ENCODE data around the gene STIP1.

Gene STIP1

DNA sequence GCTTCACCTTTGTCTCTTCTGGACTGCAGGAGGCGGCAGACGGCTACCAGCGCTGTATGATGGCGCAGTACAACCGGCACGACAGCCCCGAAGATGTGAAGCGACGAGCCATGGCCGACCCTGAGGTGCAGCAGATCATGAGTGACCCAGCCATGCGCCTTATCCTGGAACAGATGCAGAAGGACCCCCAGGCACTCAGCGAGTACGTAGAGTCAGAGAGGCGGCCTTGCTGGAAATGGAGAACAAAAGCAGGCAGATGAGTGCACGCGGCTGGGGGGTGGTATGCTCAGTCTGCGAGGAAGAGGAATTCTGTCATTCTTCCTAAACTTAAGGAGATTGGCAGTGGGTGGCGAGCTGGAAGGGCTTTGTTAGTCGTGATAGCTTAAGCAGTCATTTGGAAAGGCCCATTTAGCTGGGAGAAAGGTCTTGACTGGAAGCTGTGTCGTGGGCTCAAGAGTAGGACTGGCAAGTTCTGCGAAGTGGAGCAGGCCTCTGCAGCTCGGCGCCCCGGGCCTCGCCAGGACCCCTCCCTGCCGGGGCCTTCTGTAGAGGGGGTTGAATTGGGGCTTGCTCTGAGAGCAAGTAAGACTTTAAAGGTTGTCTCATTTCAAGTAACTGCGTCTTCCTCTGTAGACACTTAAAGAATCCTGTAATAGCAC lies 17.6 kb downstream of the STIP1 start:
- no peak for DNase-seq

DNA sequence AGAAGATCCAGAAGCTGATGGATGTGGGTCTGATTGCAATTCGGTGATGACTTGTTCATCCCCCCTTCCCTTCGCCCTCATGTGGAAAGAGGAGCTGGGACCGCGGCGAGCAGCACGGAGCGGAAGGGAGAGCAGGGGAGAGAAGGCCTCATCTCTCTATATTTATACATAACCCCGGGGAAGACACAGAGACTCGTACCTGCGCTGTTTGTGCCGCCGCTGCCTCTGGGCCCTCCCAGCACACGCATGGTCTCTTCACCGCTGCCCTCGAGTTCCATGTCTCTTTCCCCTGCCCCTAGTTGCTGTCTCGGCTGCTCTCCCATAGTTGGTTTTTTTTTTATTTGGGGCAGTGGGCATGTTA lies 18.1 kb downstream of the STIP1 start:
- DNase-seq = no peak

DNA sequence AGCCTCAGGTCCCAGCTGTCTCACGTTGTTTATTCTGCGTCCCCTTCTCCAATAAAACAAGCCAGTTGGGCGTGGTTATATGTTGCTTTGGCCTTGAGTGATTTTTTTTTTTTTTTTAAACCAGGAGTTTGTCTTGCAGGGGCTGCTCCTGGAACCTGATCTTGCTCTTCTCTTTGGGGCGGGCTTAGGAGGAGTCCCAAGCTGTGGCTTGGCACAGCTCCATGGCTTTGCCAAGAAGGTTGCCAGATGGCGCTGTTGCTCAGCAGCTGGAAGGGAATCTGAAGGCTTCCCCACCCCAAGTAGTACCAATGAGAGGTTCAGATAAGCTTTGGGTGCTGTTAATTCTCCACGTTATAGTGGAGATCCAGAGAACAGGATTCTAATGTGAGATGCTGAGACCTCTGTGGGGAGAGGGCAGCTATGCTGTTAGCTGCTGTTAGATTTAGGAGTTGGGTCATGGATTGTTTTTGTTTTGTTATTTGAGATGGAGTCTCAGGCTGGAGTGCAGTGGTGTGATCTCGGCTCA lies 18.6 kb downstream of the STIP1 start:
- DNase-seq = peak in 1 of 2 experiments; percentile 60

DNA sequence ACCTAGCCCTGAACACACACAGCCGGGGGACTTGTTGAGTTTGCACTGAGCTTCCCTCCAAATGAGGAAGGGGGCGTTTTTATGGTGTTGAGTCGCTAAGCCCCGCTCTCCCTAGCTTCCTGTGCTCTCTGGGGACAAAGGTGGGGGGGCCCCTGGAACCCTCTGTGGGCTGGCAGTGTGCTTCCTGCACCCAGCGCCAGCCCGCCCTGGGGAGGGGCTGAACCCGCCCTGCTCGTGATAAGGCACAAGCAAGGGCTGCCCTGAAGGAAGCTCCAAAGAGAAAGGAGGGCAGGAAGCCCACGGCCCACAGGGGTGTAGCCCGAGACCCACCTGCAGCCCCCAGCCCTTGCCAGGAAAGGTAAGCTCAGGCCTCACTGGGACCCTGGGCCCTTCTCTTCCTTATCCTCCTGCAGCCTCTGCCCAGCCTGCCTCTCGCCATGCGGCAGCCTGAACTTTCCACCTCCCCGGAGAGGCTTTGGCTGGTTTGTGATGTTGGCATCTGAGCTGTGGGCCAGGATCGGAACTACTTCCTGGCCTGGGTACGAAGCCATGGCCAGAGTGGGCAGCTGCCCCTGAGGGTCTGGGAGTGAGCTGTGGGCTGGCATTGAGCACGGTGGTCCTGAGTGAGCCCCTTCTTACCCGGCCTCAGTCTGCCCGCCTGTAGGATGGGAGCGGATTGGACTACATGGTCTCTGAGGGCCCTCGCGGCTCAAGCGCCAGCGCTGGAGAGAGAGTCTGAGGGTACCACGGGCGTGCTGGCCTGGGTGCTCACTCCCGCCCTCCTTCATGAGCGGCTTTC lies 20.7 kb downstream of the STIP1 start, which contains the start of gene FERMT3:
Gene FERMT3, plus strand, starts transcription at position 265 of the 799 bp plus-strand sequence. CDS start 644 bp downstream, outside the sequence.
- DNase-seq = no peak

DNA sequence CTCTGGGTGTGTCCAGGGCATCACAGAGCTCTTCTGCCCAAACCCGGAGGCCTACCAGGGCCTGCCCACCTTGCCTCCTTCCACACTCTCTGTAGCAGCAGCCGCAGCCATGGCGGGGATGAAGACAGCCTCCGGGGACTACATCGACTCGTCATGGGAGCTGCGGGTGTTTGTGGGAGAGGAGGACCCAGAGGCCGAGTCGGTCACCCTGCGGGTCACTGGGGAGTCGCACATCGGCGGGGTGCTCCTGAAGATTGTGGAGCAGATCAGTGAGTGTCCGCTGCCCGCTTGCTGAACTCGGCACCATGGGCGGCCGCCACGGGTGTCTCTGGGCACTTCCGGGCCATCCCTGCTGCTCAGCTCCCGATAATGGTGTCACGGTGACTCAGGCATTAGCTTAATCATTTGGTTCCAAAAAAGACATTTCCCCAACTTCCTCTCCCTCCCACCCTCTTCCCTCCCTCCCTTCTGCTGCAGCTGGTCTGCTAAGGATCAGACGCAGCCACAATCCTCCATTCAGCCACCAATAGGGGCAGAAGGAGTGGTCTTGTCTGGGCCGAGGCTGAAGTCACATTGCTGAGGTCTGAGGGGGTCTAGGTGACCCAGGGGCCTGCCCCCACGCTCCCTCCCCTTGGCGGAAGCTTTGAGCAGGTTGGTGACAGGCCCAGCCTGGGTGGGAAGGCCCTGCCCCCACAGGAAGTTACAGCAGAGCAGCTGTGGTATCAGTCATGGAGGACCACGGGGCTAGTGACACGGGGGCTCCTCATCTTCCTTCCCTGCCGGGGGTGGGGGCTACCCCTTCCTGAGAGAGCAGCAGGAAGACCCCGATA lies 21.5 kb downstream of the STIP1 start:
- DNase-seq = no peak

DNA sequence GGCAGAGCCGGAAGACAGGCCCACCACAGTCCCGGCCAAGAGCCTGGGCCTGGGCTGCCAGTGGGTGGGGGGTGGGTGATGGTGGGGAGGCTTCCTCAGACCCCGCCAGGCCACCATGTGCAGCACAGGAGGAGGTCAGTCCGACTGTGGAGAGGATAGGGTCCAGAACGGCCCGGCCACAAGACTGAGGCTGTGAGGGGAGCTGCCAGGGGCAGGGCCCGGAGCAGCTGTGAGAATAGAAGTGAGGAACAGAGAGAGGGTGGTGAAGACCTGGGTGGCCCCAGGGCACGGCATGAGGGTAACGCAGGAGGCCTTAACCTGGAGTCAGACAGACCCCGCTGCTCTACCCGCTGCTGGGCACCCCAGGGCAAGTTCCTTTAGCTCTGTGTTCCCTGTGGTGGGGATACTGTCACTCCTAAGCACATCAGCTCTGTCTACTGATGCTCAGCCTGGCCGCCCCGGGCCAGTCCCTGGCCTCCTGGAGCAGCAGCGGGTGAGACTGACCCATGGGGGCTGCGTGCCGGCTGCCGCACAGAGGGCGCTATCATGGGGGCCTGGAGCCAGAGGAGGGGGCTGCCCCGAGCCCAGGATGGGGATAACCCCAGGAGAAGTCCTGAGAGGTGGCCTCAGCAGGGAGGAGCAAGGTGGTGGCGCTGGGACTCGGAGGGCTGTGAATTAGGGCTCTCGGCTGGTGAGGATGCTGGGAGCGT lies 22.3 kb downstream of the STIP1 start:
- DNase-seq = no peak

DNA sequence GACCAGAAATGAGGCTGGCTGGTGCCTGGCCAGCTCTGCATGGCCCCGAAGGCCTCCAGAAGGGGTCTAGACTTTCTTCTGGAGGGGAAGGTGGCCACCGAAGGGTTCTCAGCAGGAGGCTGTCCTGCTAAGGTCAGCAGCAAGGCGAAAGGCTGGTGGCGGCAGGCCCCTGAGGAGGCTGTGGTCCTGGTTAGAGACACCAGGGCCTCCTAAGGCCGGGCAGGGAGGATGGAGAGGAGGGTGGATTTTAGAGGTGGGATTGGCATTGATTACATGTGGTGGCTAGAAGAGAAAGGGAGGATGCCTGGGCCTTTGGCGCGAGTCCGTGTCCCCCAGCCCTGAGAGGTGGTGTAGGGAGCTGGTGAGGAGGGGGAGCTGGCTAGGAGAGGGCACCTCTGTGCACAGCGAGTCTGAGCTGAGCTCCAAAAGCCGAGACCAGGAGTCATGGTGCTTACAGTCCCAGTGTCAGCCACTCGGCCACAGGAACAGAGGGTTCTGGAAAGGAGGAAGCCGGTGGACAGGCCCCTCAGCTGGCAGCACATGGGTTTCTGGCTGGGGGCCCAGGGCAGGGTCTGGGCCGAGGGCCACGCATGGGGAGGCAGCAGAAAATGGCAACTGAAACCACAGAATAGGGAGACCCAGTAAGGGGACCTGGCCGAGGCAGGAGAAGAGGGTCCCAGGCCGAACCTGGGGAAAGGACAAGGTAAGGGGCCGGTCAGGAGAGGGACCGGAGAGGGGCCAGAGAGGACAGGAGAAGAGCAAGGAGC lies 23.0 kb downstream of the STIP1 start:
- DNase-seq = no peak

DNA sequence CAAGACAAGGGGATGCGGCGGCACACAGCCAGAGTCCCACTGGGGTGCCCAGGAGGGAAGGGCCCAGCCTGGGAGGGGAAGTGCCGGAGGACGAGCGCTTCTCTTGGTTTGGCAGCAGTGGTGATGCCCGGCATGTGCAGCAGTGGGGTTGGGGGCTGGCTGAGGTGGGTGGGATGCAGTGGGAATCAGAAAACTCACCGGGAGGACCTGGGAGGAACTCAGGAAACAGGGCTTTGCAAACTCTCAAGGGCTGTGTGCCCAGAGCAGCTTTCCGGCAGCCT lies 23.5 kb downstream of the STIP1 start:
- DNase-seq = no peak

DNA sequence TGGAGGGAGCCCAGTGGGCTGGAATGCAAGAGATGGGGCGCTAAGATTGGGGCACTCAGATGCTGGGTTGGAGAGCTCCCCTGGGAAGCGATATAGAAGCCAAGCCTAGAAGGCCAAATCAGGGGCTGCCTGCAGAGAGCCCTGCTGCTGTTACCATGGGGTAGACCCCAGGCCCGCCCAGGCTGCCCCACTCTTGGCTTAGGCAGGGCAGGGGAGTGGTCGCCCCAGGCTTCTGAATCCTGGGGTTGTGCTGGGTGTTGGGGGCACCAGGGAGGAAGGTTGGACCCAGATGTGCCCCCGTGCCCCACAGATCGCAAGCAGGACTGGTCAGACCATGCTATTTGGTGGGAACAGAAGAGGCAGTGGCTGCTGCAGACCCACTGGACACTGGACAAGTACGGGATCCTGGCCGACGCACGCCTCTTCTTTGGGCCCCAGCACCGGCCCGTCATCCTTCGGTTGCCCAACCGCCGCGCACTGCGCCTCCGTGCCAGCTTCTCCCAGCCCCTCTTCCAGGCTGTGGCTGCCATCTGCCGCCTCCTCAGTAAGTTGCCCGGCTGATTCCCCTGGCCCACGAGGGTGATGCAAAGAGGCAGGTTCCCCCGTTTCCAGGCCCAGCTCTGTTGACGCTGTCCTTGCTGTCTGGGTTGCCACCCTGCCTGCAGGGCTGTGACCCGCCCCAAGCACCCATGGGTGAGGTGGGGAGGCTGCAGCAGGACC lies 24.5 kb downstream of the STIP1 start:
- no peak for DNase-seq

DNA sequence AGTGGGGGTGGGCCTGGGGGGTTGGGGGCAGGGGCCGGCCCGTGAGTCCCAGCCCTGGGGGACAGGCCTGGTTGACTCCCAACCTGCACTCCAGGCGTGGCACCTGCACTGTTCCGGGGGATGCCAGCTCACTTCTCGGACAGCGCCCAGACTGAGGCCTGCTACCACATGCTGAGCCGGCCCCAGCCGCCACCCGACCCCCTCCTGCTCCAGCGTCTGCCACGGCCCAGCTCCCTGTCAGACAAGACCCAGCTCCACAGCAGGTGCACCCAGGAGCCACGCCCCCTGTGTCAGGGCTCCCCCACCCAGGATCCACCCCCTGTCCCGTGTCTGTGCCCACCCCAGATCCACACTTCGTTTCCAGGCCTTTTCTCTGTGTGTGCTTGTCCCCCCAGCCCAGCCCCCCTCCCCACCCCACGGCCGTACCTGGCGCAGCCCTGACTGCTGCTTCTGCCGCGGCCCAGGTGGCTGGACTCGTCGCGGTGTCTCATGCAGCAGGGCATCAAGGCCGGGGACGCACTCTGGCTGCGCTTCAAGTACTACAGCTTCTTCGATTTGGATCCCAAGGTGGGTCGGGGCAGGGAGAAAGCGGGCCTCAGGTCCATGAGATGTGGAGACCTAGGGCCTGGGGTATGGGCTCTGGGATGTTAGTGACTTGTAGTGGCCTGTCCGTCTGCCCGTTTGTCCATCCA lies 25.4 kb downstream of the STIP1 start:
- DNase-seq = no peak

DNA sequence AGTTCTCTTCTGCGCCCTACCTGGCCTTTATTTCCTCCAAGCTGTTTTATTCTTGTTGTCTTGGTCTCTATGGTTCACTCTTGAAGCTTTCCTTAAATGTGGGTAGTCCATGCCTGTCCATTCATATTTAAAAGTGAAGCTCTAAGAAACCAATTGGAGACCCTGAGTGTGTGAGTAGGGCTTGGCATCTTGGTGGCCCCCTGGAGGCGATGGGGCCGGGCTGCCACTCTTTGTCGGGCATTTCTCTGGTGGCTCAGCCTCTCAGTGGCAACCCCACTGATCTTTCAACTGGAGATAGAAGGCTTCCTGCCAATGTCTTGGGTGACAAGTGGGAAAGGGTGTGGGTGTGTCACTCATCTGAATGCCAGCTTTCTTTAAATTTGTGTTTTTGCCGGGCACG lies 30.9 kb downstream of the STIP1 start:
- DNase-seq = no peak

DNA sequence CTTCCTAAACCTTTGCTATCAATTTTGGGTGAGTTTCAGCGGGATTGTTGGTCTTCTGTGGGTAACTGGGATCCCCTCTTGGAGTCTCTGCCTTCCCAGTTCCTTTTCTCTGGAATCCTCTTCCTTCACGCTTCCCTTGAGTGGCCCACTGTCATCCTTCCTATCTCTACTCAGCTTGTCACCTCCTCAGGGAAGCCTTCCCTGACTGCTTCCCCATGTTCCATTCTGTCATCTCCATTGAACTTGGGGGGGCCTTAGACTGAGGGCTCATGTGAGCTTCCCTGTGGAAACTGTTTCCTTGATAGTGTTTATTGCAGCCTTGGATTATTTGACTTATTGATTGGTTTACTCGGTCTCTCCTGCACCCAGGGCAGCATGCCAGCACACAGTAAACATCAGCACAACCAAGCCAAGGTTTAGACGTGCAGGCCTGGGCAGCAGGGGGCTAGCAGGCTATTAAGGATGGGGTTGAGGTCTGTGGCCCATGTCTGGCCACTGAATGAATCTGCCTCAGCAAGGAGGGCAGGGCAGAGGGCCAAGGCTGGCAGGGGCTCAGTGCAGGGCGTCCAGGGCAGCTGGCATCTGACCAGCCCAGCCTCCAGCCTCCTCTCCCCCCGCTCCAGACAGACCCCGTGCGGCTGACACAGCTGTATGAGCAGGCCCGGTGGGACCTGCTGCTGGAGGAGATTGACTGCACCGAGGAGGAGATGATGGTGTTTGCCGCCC lies 32.8 kb downstream of the STIP1 start:
- no peak for DNase-seq

DNA sequence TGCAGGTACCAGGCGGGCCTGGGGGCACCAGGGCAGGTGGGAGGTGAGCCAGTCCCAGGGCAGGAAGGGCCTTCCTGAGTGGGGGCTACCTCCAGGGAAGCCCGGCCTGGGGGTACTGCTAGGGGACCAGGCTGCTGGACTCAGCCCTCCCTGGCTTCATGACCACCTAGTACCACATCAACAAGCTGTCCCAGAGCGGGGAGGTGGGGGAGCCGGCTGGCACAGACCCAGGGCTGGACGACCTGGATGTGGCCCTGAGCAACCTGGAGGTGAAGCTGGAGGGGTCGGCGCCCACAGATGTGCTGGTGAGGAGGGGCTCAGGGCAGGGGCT lies 33.3 kb downstream of the STIP1 start:
- DNase-seq = no peak

DNA sequence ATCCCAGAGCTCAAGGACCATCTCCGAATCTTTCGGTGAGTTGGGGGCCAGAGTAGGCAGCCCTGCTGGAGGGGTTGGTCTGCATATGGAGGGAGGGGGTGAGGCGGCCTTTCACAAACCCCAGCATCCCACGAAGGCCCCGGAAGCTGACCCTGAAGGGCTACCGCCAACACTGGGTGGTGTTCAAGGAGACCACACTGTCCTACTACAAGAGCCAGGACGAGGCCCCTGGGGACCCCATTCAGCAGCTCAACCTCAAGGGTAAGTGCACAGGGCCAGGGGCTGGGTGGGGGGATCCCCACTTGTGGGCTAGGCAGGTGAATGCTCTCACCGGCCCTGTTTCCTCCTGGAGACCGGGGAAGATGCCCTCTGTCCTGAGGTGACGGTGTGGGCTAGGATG lies 33.8 kb downstream of the STIP1 start:
- no peak for DNase-seq

DNA sequence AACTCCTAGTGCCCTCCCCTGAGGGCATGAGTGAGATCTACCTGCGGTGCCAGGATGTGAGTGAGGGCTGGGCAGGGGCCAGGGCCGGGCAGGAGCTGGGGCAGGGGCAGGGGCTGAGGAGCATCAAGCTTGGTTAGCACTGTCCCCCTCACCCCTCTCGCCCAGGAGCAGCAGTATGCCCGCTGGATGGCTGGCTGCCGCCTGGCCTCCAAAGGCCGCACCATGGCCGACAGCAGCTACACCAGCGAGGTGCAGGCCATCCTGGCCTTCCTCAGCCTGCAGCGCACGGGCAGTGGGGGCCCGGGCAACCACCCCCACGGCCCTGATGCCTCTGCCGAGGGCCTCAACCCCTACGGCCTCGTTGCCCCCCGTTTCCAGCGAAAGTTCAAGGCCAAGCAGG lies 34.3 kb downstream of the STIP1 start:
- no peak for DNase-seq

DNA sequence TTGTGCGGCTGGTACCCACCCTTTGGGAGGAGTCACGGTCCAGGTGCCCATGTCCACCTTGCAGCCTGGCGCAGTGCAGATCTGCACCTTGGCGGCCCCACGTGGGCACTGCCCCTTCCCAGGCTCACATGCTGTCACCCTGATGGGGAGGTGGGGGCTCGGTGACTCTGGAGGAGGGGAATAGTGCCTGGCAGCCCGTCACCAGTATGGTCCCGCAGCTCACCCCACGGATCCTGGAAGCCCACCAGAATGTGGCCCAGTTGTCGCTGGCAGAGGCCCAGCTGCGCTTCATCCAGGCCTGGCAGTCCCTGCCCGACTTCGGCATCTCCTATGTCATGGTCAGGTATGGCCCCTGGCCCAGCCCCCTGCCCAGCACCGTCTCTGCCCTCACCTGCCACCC lies 34.8 kb downstream of the STIP1 start:
- no peak for DNase-seq

DNA sequence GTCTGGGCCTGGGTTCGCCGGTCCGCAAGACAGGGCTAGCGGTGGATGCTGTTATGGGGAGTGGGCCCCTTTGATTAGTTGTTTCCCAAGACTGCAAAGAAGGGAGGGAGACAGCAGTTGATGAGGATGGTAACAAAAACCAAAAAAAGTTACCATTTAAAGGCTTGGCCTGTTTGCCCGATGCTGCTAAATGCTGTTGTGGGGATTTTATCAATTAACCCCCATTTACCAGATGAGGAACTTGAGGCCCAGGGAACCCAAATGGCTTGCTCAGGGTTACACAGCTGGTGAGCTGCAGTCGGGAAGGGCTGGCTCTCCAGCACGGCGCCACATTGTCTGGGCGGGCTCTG lies 36.7 kb downstream of the STIP1 start:
- no peak for DNase-seq

DNA sequence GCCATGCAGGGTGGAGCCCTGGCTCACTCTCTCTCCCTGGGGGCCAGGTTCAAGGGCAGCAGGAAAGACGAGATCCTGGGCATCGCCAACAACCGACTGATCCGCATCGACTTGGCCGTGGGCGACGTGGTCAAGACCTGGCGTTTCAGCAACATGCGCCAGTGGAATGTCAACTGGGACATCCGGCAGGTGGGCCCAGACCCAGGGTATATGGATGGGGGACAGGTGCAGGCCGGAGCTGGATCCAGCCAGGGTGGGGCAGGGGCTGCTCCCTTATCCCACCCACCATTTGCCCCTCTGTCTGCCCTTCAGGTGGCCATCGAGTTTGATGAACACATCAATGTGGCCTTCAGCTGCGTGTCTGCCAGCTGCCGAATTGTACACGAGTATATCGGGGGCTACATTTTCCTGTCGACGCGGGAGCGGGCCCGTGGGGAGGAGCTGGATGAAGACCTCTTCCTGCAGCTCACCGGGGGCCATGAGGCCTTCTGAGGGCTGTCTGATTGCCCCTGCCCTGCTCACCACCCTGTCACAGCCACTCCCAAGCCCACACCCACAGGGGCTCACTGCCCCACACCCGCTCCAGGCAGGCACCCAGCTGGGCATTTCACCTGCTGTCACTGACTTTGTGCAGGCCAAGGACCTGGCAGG lies 37.2 kb downstream of the STIP1 start:
- DNase-seq = no peak

DNA sequence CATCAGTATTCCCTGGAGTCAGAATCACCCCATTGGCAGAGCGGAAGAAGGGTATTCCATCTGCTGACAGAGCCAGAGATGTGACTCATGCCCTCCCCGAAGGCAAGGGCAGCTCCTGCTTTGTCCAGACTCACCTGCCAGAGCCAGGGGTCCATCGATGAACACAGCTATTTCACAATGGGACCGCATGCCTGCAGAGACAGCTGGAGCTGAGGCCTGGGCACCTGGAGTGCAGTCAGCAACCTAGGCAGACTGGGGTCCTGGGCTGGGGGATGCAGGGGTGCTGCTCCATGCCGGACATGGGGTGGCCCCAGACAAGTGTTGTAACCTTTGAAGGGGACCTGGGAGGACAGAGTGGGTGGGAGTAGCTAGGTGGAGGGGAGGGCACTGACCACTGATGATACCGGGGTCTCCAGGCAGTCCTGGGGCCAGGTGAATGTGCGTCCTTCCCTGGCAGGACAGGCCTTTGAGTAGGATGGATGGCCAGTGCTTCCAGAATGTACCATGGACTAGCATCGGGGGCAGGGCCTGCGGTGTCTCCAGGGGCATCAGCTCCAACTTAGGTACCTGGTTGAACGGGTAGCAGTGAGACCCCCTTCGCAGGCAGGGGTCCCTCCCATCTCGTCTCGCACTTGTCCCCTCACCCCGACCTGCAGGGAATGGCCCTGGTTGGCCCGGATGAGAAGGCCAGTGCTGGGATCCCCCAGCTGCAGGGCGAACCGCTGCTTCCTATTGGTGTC lies 38.4 kb downstream of the STIP1 start:
- DNase-seq = no peak

Data from NCI-H1930 (cell line).